ENCODE results near the gene CREB3L4. TPM values are rescaled to one million over a fixed set of nuclear protein-coding genes. Genes with fewer than 3 reads are reported as not detected.

CREB3L4 gene
- total RNA-seq, 4 donors from 2014 or later, result 4.7 to 12.1 (median 8.7) TPM

GRCh38 chr1:153962088-153963029, 5.3 kb upstream of the CREB3L4 start:
- TF ChIP-seq CTCF (IDR thresholded peaks at IDR 0.05; ENCODE audit: low read depth), result no peak

- TF ChIP-seq CTCF (IDR thresholded peaks at IDR 0.05; ENCODE audit: low read depth), result no peak
These were observed 4.5 kb upstream of the CREB3L4 start, which contains the start of gene SLC39A1 for GRCh38 chr1:153963030-153963849. Gene SLC39A1 (minus strand): TSS chr1:153963537. CDS start chr1:153962715, 822 bp downstream.

- no peak for TF ChIP-seq CTCF (IDR thresholded peaks at IDR 0.05; ENCODE audit: low read depth)
These were observed 3.8 kb upstream of the CREB3L4 start for GRCh38 chr1:153963850-153964331.

- no peak for TF ChIP-seq CTCF (IDR thresholded peaks at IDR 0.05; ENCODE audit: low read depth)
These were observed 280 bp downstream of the CREB3L4 start for GRCh38 chr1:153968000-153968363.

- no peak for TF ChIP-seq CTCF (IDR thresholded peaks at IDR 0.05; ENCODE audit: low read depth)
These were observed 706 bp downstream of the CREB3L4 start for GRCh38 chr1:153968408-153968807.

GRCh38 chr1:153968972-153969371, 1.3 kb downstream of the CREB3L4 start:
- no peak for TF ChIP-seq CTCF (IDR thresholded peaks at IDR 0.05; ENCODE audit: low read depth)

GRCh38 chr1:153970346-153970745, 2.6 kb downstream of the CREB3L4 start:
- TF ChIP-seq CTCF (IDR thresholded peaks at IDR 0.05; ENCODE audit: low read depth), result no peak
